HG02970 (cell line): ENCODE data around the gene PITPNC1.
"Not testable (repeated sequence)": the region's sequence is repeated elsewhere in the genome, so short reads cannot be mapped to it uniquely, and the experiment has no call there.

ENCODE experiments used
- ATAC-seq: cut with Tn5 transposase; IDR thresholded peaks from one replicate; pipeline ENCODE4 v1.9.1; 2021; ENCODE audit warnings: mild to moderate bottlenecking, moderate library complexity, moderate number of reproducible peaks; ENCODE audit not compliant: unreplicated experiment, low FRiP score

The PITPNC1 gene

DNA sequence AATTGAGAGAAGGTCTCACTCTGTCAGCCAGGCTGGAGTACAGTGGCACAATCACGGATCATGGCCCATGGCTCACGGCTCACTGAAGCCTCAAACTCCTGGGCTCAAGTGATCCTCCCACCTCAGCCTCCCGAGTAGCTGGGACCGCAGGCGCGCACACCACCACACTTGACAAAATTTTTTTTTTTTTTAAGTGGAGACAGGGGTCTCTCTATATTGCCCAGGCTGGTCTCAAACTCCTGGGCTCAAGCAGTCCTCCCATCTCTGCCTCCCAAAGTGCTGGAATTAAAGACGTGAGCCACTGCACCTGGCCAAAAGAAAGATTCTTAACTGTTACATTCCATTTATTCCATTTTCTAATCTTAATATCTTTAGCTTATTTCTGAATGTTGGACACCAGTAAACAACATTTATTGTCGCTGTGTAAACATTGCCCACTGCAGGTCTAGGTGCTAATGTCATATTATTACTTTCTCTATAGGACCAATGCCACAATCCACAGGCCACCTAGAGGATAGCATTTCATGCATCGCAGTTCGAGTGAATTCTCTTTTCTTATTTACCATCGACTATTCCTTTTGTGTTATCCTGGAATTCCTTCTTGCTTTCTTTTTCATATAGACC is 123.7 kb downstream of the PITPNC1 start:
- no peak for ATAC-seq

DNA sequence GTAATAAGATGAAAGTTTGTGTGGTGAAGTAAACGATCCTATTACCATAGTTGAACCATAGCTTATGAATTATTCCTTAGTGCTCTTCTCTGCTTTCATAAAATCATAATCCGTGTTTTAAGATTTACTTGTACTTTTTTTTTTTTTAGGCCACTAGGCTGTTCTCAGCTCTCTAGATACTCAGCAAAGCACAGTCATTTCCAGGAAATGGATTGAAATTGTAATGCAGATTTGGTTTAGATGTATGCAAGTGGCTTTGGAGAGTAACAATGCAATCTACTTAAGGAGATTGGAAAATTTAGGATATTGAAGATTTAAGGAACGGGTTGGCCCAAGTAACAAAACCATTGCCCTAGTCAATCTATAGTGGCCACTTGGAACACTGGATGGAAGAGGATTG is 125.1 kb downstream of the PITPNC1 start:
- ATAC-seq, result no peak

GRCh38 chr17:67503184-67503583 is 126.1 kb downstream of the PITPNC1 start:
- ATAC-seq, result no peak

DNA sequence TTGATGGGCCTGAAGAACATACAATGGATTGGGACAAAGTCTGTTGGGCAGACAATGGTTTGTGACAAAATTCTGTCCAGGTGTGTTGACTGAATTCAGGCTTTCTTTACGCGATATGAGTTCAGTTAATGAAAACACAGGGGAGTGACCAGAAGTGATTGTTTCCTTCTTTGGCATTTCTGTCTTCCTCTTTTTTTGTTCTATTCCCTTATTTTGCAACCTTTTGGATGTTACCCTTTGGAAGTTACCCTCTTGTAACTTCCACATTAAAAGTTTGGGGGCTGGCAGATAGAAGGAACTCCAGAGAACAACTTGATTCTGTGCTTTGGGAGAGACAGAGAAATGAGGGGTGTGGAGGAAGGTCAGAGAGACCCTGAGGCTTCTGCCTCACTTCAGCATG is 126.7 kb downstream of the PITPNC1 start:
- no peak for ATAC-seq

DNA sequence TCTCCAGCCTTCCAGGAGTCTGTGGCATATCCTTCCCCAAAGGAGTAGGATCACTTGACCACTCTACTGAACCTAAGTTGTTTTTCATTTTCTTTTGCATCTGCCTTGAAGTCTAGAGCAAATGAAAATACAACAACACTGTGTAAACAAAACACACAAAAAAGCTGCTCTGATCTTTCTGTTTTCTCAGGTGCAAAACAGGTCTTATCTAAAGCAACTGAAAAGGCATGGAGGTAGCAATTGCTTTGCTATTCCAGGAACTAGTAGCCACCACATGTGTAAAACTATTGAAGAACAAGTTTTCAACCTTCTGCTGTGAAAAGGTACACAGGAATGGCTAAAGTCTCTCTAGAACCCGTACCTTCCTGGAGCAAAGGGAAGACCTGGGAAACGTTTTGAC is 127.1 kb downstream of the PITPNC1 start:
- ATAC-seq, result no peak

GRCh38 chr17:67506966-67507365 is 129.9 kb downstream of the PITPNC1 start:
- ATAC-seq, result no peak

GRCh38 chr17:67509390-67510287 is 132.6 kb downstream of the PITPNC1 start:
- ATAC-seq, result no peak

DNA sequence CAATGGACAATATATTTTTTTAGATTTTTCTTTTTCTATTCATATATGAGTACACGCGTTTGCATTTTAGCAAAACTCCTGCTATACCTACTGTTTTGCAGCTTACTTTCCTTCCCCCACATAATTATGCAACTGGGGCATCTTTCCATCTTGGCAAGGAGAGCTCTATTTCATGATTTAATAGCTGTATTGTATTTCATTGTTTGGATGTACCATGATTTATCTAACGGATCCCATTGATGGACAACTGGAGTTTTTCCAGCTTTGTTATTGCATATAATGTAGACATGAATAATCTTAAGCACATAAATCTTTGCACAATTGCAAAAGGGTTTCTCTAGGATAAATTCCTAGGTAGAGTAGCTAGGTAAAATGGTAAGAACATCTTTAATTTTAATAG is 133.9 kb downstream of the PITPNC1 start:
- ATAC-seq, result no peak

DNA sequence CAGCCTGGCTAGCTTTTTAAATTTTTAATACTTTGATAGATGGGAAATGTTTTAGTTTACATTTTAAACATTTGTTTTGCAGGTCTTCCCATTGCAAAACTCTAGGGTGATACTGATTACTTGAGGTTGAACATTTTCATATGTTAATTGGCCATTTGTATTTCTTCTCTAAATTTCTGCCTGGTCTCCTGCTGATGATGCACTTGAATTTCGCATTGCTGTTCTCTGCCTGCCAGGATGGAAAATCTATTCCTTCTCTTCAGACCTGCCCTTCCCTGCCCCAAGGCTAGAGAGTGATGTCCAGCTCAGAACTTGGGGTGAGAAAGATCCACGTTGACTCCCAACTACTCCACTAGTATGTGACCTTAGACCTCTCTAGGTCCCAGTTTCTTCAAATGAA is 134.7 kb downstream of the PITPNC1 start:
- ATAC-seq, result no peak

GRCh38 chr17:67514998-67515397 is 137.9 kb downstream of the PITPNC1 start:
- no peak for ATAC-seq

DNA sequence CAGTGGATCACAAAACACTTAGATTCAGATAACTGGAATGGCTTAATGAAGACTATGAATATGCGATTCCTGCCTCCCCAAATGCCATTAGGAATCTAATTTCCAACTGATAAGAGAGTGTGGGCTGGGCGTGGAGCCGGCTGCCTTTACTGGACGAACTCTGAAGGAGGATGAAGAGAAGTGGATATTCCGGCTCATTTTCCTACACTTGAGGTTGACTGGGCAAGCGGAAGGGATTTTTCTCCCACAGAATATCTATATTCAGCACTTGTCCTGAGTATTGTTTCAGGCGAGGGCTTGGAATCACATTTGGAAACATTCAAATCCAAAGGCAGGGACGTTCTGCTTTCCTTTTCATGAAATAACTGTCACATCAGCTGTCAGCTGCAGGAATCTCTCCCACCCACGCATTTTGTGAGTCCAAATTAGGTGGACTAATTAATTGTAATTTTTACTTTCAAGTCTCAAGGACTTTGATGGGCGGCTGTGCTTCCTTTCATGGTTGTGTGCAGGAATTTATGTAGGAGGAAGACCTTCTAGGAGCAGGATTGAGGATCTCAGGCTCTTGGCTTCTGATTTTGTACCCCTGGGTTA is 138.5 kb downstream of the PITPNC1 start:
- ATAC-seq, result no peak

- ATAC-seq, result not testable (repeated sequence)
These were observed 139.5 kb downstream of the PITPNC1 start for GRCh38 chr17:67516571-67516970.

DNA sequence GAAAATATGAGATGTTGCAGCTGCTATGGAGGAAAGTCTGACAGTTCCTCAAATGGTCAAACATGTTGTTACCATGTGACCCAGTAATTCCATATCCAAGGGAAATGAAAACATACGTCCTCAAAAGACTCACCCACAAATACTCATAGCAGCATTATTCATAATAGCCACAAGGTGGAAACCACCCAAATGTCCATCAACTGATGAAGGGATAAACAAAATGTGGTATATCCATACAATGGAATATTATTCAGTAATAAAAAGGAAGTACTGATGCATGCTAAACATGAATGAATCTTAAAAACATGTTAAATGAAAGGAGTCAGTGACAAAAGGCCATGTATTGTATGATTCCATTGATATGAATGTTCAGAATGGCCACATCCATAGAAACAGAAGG is 140.2 kb downstream of the PITPNC1 start:
- no peak for ATAC-seq

DNA sequence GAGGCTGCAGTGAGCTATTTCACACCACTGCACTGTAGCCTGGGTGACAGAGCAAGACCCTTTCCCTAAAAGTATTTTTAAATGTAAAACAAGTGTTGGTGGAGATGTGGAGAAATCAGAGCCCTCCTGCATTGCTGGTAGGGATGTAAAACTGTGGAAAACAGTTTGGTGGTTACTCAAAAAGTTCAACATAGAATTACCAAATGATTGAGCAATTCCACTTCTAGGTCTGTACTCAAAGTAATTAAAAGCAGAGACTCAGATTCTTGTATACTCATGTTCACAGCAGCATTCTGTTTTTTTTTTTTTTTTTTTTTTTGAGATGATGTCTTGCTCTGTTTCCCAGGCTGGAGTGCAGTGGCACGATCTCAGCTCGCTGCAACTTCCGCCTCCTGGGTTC is 141.8 kb downstream of the PITPNC1 start:
- no peak for ATAC-seq

DNA sequence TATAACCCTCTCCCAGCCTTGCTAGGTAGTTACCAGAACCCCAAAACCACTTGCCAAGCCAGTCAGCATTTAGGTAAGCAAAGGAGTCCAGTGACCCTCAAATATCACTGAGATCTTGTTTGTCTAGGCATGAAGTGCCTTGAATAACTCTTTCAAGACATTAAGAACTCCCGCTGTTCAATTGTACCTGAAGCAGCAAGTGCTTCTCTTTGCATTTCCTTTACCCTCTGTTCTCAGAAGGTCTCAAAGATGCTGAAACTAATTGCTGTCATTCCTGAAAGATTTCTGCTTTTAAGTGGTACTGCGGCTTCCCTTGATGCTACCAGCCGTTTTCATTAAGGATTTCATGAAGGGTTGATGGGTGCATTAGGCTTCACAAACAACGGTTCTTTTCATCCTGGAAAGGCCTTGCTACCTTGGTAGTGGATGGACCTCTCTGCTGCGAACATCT is 142.7 kb downstream of the PITPNC1 start:
- ATAC-seq, result no peak

DNA sequence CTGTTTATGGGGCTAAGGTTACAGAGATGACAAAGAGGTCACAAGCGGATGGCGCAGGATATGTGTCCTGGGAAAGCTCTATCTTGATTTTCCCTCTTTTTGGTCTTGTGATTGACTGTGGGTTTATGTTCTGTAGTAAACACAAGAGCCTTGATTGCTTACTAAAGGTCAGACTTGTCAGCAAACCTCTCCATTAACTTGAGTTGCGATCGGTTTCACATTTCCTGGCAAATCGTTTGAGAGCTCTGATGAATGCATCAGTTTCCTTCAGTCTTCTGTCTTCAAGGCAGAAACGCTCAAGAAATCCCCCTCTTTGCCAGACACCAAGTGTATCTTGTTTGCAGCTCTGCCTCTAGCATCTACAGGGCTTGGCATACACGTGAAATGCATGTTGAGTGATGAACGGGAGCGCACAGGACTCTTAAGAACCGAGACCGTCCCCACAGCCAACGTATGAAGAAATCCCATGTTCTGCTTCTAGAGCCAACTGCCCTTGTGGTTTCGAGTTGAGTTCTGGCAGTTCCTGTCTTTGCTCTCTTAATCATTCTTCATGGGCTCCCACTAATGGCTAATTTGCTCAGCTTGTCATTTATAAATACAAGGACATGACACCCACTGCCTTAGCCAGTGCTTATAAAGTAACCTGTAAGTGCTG is 143.3 kb downstream of the PITPNC1 start:
- no peak for ATAC-seq

GRCh38 chr17:67520916-67521774 is 144.1 kb downstream of the PITPNC1 start:
- no peak for ATAC-seq

DNA sequence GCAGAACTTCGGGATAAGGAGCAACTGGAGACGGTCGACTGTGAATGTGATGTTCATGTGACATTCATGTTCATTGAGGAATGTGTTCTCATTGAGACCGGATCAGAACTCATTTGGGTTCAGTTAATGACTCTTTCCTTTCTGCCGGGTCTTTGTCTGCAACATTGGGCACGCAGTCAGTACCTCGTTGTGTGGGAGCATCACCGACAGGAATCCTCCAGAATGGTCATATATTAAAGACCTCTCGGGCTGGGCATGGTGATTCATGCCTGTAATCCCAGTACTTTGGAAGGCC is 144.6 kb downstream of the PITPNC1 start:
- no peak for ATAC-seq

- ATAC-seq, result no peak
These were observed 146.0 kb downstream of the PITPNC1 start for GRCh38 chr17:67523101-67523500.
